Natural killer cell (primary cell): ENCODE results near the gene TGFBR3. TPM values are rescaled to one million over a fixed set of nuclear protein-coding genes. Genes with fewer than 3 reads are reported as not detected.

Experiments
- ATAC-seq, 3 donors: fragments of 150-1000 bp in 2 of 3; fragments of 200-7000 bp in 1 of 3; cut with Tn5 transposase; 1 replicate in 1 of 3; 2 replicates in 2 of 3; pipeline ENCODE4 v1.10.0; 2021; ENCODE audit warnings: mild to moderate bottlenecking in 2 of 3, moderate library complexity in 2 of 3
- DNase-seq, 2 donors: peaks; one replicate each; pipeline versions ENCODE4 v3.0.0 to v3.0.0-alpha.2; 2013 to 2021; ENCODE audit warnings: mixed read lengths in 1 of 2
- H3K27ac ChIP-seq: one replicate; pipeline ENCODE4 v1.5.1; 2013; ENCODE audit warnings: mild to moderate bottlenecking, low read length
- H3K27me3 ChIP-seq: one replicate; pipeline ENCODE4 v1.6.1; 2013; ENCODE audit warnings: low read length; ENCODE audit not compliant: control insufficient read depth, insufficient read depth
- H3K36me3 ChIP-seq: one replicate; pipeline ENCODE4 v1.6.1; 2013; ENCODE audit warnings: low read length; ENCODE audit not compliant: control insufficient read depth, insufficient read depth
- H3K4me1 ChIP-seq: one replicate; pipeline ENCODE4 v1.6.1; 2013; ENCODE audit warnings: low read length; ENCODE audit not compliant: control insufficient read depth, insufficient read depth
- H3K4me3 ChIP-seq: one replicate; pipeline ENCODE4 v1.5.1; 2013; ENCODE audit warnings: low read length
- H3K9me3 ChIP-seq: one replicate; pipeline ENCODE4 v1.6.1; 2013; ENCODE audit warnings: low read length; ENCODE audit not compliant: control insufficient read depth, insufficient read depth
- H3K27ac Mint-ChIP-seq, 2 donors: one replicate each; pipeline ENCODE4 v1.8.0; 2022; ENCODE audit warnings: mild to moderate bottlenecking in 2 of 2, mixed read lengths in 2 of 2, moderate library complexity in 1 of 2
- H3K27me3 Mint-ChIP-seq, 2 donors: one replicate each; pipeline ENCODE4 v1.8.0; 2022; ENCODE audit warnings: low read depth in 2 of 2, mixed read lengths in 2 of 2
- H3K36me3 Mint-ChIP-seq: one replicate; pipeline ENCODE4 v1.8.0; 2022; ENCODE audit warnings: mixed read lengths
- H3K4me1 Mint-ChIP-seq, 2 donors: one replicate each; pipeline ENCODE4 v1.8.0; 2022; ENCODE audit warnings: mixed read lengths in 2 of 2
- H3K4me3 Mint-ChIP-seq: one replicate; pipeline ENCODE4 v1.8.0; 2022; ENCODE audit warnings: mild to moderate bottlenecking, moderate library complexity, mixed read lengths
- H3K9me3 Mint-ChIP-seq, 2 donors: one replicate each; pipeline ENCODE4 v1.8.0; 2022; ENCODE audit warnings: mixed read lengths in 2 of 2
- CTCF ChIP-seq: fragments of 200-600 bp; IDR thresholded peaks from one replicate; pipeline ENCODE4 v1.8.0; 2022; ENCODE audit warnings: antibody characterized with exemption
- WGBS: methylation state at CpG from one replicate; pipeline ENCODE4 v1.1.7; 2013; ENCODE audit warnings: missing lambda C conversion rate; ENCODE audit not compliant: insufficient coverage; 5-methylcytosine and 5-hydroxymethylcytosine counted together
- intact Hi-C: fragments of 100-400 bp; cut with micrococcal nuclease; formaldehyde crosslinking; loops from one replicate; pipeline ENCODE4 v1.14.2; 2022
- total RNA-seq, 4 donors: library from RNA; stranded (reverse); fragments of 120-200 nt in 1 of 4; gene quantifications; one replicate each; pipeline versions ENCODE4 v1.2.3 to v1.2.4, GENCODE V29; 2013 to 2022

The TGFBR3 gene
- total RNA-seq, 3 donors from 2014 or later (not counting 1 experiment from before 2014, with no cell fraction given): 225 to 274 (median 243) TPM

- H3K4me3 Mint-ChIP-seq: no peak overlapping the region
- Histone ChIP-seq H3K27me3 (no peaks in the 10 kb centered on the region), H3K4me3 (no peak overlapping the region), H3K4me1 (peaks cover 28% of the 10 kb centered on the region), H3K36me3 (peaks cover 24% of the 10 kb centered on the region), H3K9me3 (no peaks in the 10 kb centered on the region), H3K27ac (no peak overlapping the region)
- 90% methylated on average over 3 of the region's 4 CpGs for WGBS
- DNase-seq: no peak
- no peaks in the 10 kb centered on the region for H3K9me3 Mint-ChIP-seq
- H3K27ac Mint-ChIP-seq: peak overlapping the region; percentile 52 to 74
- intact Hi-C loops: loop anchor here (10.0 kb wide), 1 partner anchor 126 kb away; no protein-coding TSS in a partner anchor
- H3K4me1 Mint-ChIP-seq: peaks cover 37 to 45% of the 10 kb centered on the region in 2 donors
- H3K36me3 Mint-ChIP-seq: peaks cover 7% of the 10 kb centered on the region
- ATAC-seq: no peak
- TF ChIP-seq CTCF: no peak
- no peaks in the 10 kb centered on the region for H3K27me3 Mint-ChIP-seq
Observed at GRCh38 chr1:91680556-91681155, 205.3 kb downstream of the TGFBR3 start.

DNA sequence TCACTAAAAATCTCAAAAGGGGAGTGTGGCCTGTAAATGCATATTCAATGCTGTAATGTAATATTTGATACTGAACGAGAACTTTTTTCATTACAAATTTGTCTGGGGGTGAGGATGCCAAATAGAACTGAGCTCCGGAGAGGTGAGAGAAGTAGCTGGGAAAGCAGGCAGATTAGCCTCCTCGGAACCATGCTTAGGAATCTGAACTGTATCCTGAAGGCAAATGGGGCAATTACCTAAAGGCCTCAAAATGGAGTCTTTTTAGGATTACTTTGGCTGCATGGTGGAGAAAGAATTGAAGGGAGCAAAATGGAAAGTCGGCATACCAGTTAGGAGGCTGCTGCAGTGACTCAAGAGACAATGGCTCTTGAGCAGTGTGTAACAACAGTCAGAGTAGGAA is 206.5 kb downstream of the TGFBR3 start:
- Histone ChIP-seq H3K27me3 (no peaks in the 10 kb centered on the region), H3K36me3 (peaks cover 24% of the 10 kb centered on the region), H3K4me1 (peaks cover 16% of the 10 kb centered on the region), H3K9me3 (no peaks in the 10 kb centered on the region), H3K27ac (no peak overlapping the region), H3K4me3 (no peak overlapping the region)
- 96% methylated on average over 4 of the region's 4 CpGs for WGBS
- intact Hi-C loops: no loop called here
- Mint-ChIP-seq H3K36me3 (peaks cover 7% of the 10 kb centered on the region), H3K27ac (peak overlapping the region; percentile 52 to 74), H3K4me3 (no peak overlapping the region), H3K4me1 (peaks cover 25 to 33% of the 10 kb centered on the region in 2 donors), H3K9me3 (no peaks in the 10 kb centered on the region), H3K27me3 (no peaks in the 10 kb centered on the region)
- no peak for DNase-seq
- TF ChIP-seq CTCF: no peak
- ATAC-seq: no peak

DNA sequence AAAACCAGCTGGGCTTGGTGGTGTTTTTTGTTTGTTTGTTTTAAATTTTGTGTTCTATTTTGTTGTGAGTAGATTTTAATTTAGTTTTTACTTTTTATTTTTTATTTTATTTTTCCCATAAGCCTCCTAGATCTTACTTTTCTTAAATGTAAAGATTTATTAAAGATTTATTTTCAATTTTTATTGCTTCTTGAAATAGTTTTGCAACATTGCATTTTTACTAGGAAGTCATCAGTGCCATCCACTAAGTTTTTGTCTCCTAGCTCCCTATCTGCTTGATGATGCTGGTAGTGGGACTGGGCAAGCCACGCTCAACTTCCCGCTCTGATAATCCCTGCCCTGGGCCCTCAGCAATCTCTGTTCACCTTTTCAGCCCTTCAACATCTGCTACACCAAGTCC is 209.9 kb downstream of the TGFBR3 start:
- Histone ChIP-seq H3K36me3 (peaks cover 7% of the 10 kb centered on the region), H3K4me3 (no peak overlapping the region), H3K9me3 (no peaks in the 10 kb centered on the region), H3K4me1 (no peaks in the 10 kb centered on the region), H3K27ac (no peak overlapping the region), H3K27me3 (no peaks in the 10 kb centered on the region)
- no peaks in the 10 kb centered on the region for H3K9me3 Mint-ChIP-seq
- H3K36me3 Mint-ChIP-seq: peaks cover 7% of the 10 kb centered on the region
- ATAC-seq: no peak
- TF ChIP-seq CTCF: no peak
- peak overlapping the region in 1 of 2 donors; percentile 1 for H3K27ac Mint-ChIP-seq
- peaks cover 27 to 35% of the 10 kb centered on the region in 2 donors for H3K4me1 Mint-ChIP-seq
- no peaks in the 10 kb centered on the region for H3K27me3 Mint-ChIP-seq
- DNase-seq: no peak
- no peak overlapping the region for H3K4me3 Mint-ChIP-seq
- 96% methylated on average over 2 of the region's 2 CpGs for WGBS
- intact Hi-C loops: no loop called here

DNA sequence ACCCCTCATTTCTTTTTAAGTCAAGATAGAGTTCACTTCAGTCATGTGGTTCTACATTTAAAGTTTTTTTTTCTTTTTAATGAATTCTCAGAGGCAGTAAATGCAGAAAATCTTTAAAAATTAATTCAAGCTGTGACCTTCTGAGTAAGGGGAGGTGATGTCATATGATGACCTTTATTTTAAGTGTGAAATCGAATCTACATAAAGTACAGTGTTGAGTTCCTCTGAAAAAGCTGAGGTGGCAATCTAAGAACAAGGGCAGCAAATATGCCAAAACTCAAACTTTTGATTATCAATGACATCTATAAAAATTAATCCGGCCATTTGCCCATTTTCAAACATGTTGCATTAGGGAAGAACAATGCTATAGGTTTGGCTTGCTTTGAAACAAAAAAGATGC is 211.8 kb downstream of the TGFBR3 start:
- WGBS: 83% methylated on average over 2 of the region's 2 CpGs
- no peak for TF ChIP-seq CTCF
- no peaks in the 10 kb centered on the region for H3K4me1 ChIP-seq
- intact Hi-C loops: no loop called here
- Mint-ChIP-seq H3K27ac (peak overlapping the region in 1 of 2 donors; percentile 15), H3K27me3 (no peaks in the 10 kb centered on the region), H3K9me3 (no peaks in the 10 kb centered on the region), H3K4me3 (no peak overlapping the region), H3K4me1 (peaks cover 17 to 24% of the 10 kb centered on the region in 2 donors), H3K36me3 (peaks cover 2% of the 10 kb centered on the region)
- H3K27ac ChIP-seq: no peak overlapping the region
- ATAC-seq (no peak), DNase-seq (no peak)
- H3K36me3 ChIP-seq: no peaks in the 10 kb centered on the region
- no peaks in the 10 kb centered on the region for H3K27me3 ChIP-seq
- no peak overlapping the region for H3K4me3 ChIP-seq
- H3K9me3 ChIP-seq: no peaks in the 10 kb centered on the region
